ENCODE measurements around the gene DENND6B.

DENND6B gene

DNA sequence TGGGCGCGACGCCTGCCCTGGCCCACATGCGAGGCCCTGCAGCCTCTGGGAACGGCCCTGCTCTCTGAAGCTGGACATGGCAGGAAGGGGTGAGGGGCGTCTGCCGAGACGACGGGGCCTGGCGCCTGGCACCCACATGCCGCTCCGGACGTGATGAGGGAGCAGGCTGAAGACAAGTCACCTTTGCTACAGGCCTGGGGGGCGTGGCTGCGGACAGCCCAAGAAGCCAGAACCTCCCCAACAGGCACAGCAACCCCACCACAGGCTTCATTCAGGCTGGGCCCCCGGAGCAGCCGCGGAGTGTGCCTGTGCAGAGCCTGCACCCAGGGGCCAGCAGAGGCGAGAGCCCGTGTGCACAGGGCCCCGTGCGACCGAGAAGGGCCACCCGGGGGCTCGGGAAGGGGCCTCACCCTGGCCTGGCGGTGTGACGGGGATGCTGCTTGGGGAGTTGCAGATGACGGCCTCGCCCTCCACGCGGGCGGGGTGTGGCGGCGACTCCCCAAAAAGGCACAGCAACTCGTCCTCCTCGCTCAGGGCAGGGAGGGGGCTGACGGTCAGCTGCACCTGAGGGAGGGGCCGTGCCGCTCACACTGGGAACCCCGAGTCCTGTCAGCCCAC, 40.0 kb downstream of the DENND6B start:
- no peak for DNase-seq (ENCODE audit: low read depth)
- TF ChIP-seq, protein P1, sequence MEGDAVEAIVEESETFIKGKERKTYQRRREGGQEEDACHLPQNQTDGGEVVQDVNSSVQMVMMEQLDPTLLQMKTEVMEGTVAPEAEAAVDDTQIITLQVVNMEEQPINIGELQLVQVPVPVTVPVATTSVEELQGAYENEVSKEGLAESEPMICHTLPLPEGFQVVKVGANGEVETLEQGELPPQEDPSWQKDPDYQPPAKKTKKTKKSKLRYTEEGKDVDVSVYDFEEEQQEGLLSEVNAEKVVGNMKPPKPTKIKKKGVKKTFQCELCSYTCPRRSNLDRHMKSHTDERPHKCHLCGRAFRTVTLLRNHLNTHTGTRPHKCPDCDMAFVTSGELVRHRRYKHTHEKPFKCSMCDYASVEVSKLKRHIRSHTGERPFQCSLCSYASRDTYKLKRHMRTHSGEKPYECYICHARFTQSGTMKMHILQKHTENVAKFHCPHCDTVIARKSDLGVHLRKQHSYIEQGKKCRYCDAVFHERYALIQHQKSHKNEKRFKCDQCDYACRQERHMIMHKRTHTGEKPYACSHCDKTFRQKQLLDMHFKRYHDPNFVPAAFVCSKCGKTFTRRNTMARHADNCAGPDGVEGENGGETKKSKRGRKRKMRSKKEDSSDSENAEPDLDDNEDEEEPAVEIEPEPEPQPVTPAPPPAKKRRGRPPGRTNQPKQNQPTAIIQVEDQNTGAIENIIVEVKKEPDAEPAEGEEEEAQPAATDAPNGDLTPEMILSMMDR (IDR thresholded peaks at IDR 0.05; ENCODE audit: control insufficient read depth, insufficient read depth, low read depth, low read length, missing control alignments), result no peak
- H3K4me3 ChIP-seq (ENCODE audit: control insufficient read depth, low read depth, low read length), result no peak overlapping the region

DNA sequence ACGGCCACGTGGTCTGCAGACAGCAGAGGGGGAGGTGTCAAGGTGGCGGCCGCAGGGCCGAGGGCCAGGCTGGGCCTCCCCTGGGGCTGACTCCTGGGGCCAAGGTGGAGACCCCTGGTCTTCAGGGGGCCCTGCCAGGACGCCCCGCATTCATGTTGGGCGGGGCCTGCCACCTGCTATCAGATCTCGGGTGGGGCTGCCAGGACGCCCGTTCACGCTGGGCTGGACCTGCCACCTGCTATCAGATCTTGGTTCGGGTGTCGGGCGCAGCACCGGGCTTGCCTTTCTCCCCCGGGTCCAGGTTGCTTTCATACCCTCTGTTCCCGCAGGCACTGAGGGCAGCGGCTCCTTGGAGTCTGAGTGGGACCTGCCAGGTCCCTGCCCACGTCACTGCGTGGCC, 40.5 kb downstream of the DENND6B start:
- DNase-seq (ENCODE audit: low read depth), result no peak
- no peak overlapping the region for H3K4me3 ChIP-seq (ENCODE audit: control insufficient read depth, low read depth, low read length)
- TF ChIP-seq, protein P1 (IDR thresholded peaks at IDR 0.05; ENCODE audit: control insufficient read depth, insufficient read depth, low read depth, low read length, missing control alignments), result no peak

DNA sequence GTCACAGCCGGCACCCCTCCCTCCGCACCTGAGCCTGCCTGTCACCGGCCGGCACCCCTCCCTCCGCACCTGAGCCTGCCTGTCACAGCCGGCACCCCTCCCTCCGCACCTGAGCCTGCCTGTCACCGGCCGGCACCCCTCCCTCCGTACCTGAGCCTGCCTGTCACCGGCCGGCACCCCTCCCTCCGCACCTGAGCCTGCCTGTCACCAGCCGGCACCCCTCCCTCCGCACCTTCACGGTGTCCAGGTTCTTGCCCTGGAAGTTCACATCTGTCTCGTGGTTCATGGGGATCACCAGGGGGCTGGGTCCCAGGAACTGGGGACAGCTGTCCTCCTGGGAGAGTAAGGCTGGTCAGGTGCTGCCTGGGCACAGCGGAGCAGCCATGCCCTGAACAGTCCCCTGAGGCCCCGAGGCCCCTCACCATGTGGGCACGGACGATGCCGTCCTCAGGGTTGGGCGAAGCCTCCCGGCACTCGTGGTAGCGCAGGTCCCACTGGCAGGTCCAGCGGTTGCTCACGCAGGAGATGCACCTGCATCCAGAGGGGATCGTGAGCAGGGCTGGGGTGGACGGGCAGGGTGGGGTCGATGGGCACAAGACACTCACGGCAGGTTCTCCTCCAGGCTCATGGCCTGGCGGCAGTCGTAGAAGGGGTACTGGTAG, 41.1 kb downstream of the DENND6B start:
- DNase-seq (ENCODE audit: low read depth), result no peak
- TF ChIP-seq, protein P1 (IDR thresholded peaks at IDR 0.05; ENCODE audit: control insufficient read depth, insufficient read depth, low read depth, low read length, missing control alignments), result no peak
- no peak overlapping the region for H3K4me3 ChIP-seq (ENCODE audit: control insufficient read depth, low read depth, low read length)

DNA sequence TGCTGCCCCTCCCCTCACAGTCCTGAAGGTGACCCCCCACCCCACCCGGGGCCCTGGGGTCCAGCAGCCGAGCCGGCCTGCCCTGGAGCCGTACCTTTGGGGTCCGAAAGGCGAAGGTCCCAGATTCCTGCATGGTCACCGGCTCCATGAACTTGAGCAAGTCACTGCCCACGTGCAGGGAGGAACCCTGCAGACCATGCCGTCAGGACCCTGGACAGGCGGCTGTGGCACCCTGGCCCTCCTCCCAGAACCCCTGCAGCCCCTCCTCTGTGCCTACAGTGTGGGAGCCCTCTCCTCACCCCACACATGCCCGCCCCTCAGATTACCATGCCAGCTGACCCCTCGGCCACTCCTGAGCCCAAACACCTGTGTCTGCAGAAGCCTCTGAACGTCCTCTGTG, 42.3 kb downstream of the DENND6B start:
- DNase-seq (ENCODE audit: low read depth), result no peak
- no peak overlapping the region for H3K4me3 ChIP-seq (ENCODE audit: control insufficient read depth, low read depth, low read length)
- TF ChIP-seq, protein P1 (IDR thresholded peaks at IDR 0.05; ENCODE audit: control insufficient read depth, insufficient read depth, low read depth, low read length, missing control alignments), result no peak

DNA sequence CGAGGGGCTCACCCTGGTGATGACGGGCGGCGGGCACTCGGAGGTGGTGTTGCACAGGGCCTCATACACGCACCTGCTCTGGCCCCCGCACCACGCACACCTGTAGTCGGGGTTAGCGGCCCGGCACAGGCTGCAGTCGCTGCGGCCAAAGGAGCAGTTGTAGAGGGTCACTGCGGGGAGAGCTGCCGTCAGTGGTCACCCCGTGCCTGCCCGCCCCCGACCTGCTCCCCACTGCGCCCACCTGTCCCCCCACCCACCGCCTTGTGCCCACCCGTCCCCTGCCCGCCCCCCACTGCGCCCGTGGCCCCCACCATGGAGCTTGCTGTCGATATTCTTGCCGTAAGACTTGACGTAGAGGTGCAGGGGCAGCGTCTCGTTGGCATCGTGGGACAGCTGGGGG, 43.0 kb downstream of the DENND6B start:
- H3K4me3 ChIP-seq (ENCODE audit: control insufficient read depth, low read depth, low read length), result no peak overlapping the region
- TF ChIP-seq, protein P1 (IDR thresholded peaks at IDR 0.05; ENCODE audit: control insufficient read depth, insufficient read depth, low read depth, low read length, missing control alignments), result no peak
- no peak for DNase-seq (ENCODE audit: low read depth)

DNA sequence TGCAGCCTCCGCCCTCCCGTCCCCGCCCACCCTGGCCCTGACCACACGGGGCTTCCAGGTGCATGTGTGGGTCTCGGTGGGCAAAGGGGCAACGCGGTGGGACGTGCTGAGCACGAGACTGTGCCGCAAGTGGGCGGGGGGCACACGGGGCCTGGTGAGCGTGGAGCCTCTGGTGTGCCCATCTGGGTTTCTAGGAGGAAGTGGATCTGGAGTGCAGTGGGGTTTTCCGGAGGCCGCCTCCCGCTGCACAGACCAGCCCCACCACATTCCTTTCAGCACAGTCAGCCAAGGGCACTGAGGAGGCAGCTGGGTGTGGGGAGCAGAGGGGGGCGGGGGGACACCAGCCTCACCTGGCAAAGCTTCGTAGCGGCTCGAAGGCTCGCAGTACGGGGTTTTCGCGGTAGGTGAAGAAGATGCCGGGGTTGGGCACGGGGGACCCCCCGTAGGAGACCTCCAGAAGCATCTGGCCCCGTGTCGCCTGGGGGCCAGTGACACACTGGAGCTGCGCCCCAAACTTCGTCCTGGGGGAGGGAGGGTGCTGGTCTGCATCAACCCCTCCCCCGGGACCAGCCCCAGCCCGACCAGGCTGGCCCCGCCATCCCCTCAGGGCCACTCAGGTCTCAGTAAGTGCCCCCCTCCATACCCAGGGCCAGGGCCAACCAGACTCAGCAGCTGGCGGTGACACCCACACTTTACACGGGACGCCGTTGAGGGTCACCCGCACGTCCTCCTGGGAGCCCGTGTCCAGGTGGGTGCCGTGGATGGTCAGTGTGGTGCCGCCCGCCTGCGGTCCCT, 44.3 kb downstream of the DENND6B start:
- no peak for DNase-seq (ENCODE audit: low read depth)
- no peak overlapping the region for H3K4me3 ChIP-seq (ENCODE audit: control insufficient read depth, low read depth, low read length)
- TF ChIP-seq, protein P1 (IDR thresholded peaks at IDR 0.05; ENCODE audit: control insufficient read depth, insufficient read depth, low read depth, low read length, missing control alignments), result no peak
